Stimulated activated naive CD4-positive, alpha-beta T cell treated with Interleukin-2 at 50 U/mL for 16 hours (primary cell): ENCODE data around the gene DEPDC1B.
"Not testable (repeated sequence)": the region's sequence is repeated elsewhere in the genome, so short reads cannot be mapped to it uniquely, and the experiment has no call there.

Source experiments
- DNase-seq: peaks from one replicate; lab custom pipeline; 2025; lab: John Stamatoyannopoulos, UW

DEPDC1B gene

GRCh38 chr5:60699609-60700415, at the start of gene DEPDC1B:
TSS of gene DEPDC1B (minus strand) at chr5:60700166. CDS start at chr5:60700093, 73 bp downstream.
- DNase-seq, result peak; percentile 85

- no peak for DNase-seq
Measured at GRCh38 chr5:60744682-60745081, 44.7 kb upstream of the DEPDC1B start.

GRCh38 chr5:60743511-60744314, 43.7 kb upstream of the DEPDC1B start:
- no peak for DNase-seq

GRCh38 chr5:60740322-60740721, 40.4 kb upstream of the DEPDC1B start:
- no peak for DNase-seq

GRCh38 chr5:60738933-60739332, 39.0 kb upstream of the DEPDC1B start:
- DNase-seq, result no peak

GRCh38 chr5:60738461-60738860, 38.5 kb upstream of the DEPDC1B start:
- DNase-seq, result no peak

- DNase-seq, result not testable (repeated sequence)
Measured at GRCh38 chr5:60730858-60731257, 30.9 kb upstream of the DEPDC1B start.

- DNase-seq, result no peak
Measured at GRCh38 chr5:60727033-60727679, 27.2 kb upstream of the DEPDC1B start.

- no peak for DNase-seq
Measured at GRCh38 chr5:60724126-60724525, 24.2 kb upstream of the DEPDC1B start.

- DNase-seq, result no peak
Measured at GRCh38 chr5:60722416-60722815, 22.4 kb upstream of the DEPDC1B start.

- DNase-seq, result no peak
Measured at GRCh38 chr5:60719329-60719728, 19.4 kb upstream of the DEPDC1B start.

GRCh38 chr5:60718166-60718892, 18.4 kb upstream of the DEPDC1B start:
- no peak for DNase-seq

- DNase-seq, result not testable (repeated sequence)
Measured at GRCh38 chr5:60715201-60715928, 15.4 kb upstream of the DEPDC1B start.

- DNase-seq, result no peak
Measured at GRCh38 chr5:60712950-60713349, 13.0 kb upstream of the DEPDC1B start.

GRCh38 chr5:60711892-60712291, 11.9 kb upstream of the DEPDC1B start:
- DNase-seq, result not testable (repeated sequence)

GRCh38 chr5:60710362-60710761, 10.4 kb upstream of the DEPDC1B start:
- no peak for DNase-seq

GRCh38 chr5:60705144-60705543, 5.2 kb upstream of the DEPDC1B start:
- no peak for DNase-seq

- DNase-seq, result no peak
Measured at GRCh38 chr5:60703944-60704343, 4.0 kb upstream of the DEPDC1B start.

GRCh38 chr5:60701321-60701968, 1.5 kb upstream of the DEPDC1B start:
- DNase-seq, result no peak

- DNase-seq, result no peak
Measured at GRCh38 chr5:60700416-60700757, 421 bp upstream of the DEPDC1B start.

GRCh38 chr5:60699288-60699608, 718 bp downstream of the DEPDC1B start:
- no peak for DNase-seq
